Calu3 (cell line): Measurements from ENCODE around the gene DOCK11. TPM values are rescaled to one million over a fixed set of nuclear protein-coding genes. Genes with fewer than 3 reads are reported as not detected.

Experiments used
- BruUV-seq: library from RNA; stranded (reverse); fragments of 400-500 nt; replicated peaks from 2 replicates; lab custom pipeline; 2021; lab: Mats Ljungman, UMichigan
- CTCF ChIA-PET: fragments of 300-600 bp; sonication (Branson Sonifier 250); formaldehyde crosslinking; loops from one replicate; lab custom pipeline; 2022; ENCODE audit warnings: antibody characterized with exemption; lab: Charles Lee
- DNase-seq: peaks from one replicate; pipeline ENCODE4 v3.0.0; 2022
- H3K27ac Mint-ChIP-seq: one replicate; pipeline ENCODE4 v1.8.0; 2022; ENCODE audit warnings: mixed read lengths; ENCODE audit not compliant: unreplicated experiment
- H3K27me3 Mint-ChIP-seq: one replicate; pipeline ENCODE4 v1.8.0; 2022; ENCODE audit warnings: mixed read lengths; ENCODE audit not compliant: unreplicated experiment
- H3K36me3 Mint-ChIP-seq: one replicate; pipeline ENCODE4 v1.8.0; 2022; ENCODE audit warnings: mild to moderate bottlenecking, moderate library complexity, mixed read lengths; ENCODE audit not compliant: insufficient read depth, unreplicated experiment
- H3K4me1 Mint-ChIP-seq: one replicate; pipeline ENCODE4 v1.8.0; 2022; ENCODE audit warnings: mild to moderate bottlenecking, low read depth, mixed read lengths; ENCODE audit not compliant: unreplicated experiment
- H3K4me3 Mint-ChIP-seq: one replicate; pipeline ENCODE4 v1.8.0; 2022; ENCODE audit warnings: mild to moderate bottlenecking, low read depth, moderate library complexity, mixed read lengths; ENCODE audit not compliant: unreplicated experiment
- H3K9me3 Mint-ChIP-seq: one replicate; pipeline ENCODE4 v1.8.0; 2022; ENCODE audit warnings: low read depth, mixed read lengths; ENCODE audit not compliant: unreplicated experiment
- CTCF ChIP-seq: fragments of 200-600 bp; IDR thresholded peaks from one replicate; pipeline ENCODE4 v1.8.0; 2022; ENCODE audit warnings: antibody characterized with exemption; ENCODE audit not compliant: unreplicated experiment
- intact Hi-C: fragments of 100-400 bp; cut with micrococcal nuclease; formaldehyde crosslinking; loops from one replicate; pipeline ENCODE4 v1.10.0; 2022; ENCODE audit not compliant: unreplicated experiment
- total RNA-seq: library from RNA; stranded (reverse); gene quantifications from 2 replicates; pipeline ENCODE4 v1.2.3, GENCODE V29; 2022

Gene DOCK11
- total RNA-seq, 1 experiment from 2014 or later: 1.9 TPM

- CTCF ChIA-PET: no interaction called here
- H3K36me3 Mint-ChIP-seq: no peaks in the 10 kb centered on the region
- H3K4me1 Mint-ChIP-seq: peaks cover 12% of the 10 kb centered on the region
- DNase-seq: no peak
- TF ChIP-seq CTCF: no peak
- BruUV-seq: no TSS peak
- H3K4me3 Mint-ChIP-seq: no peak overlapping the region
- no peak overlapping the region for H3K27ac Mint-ChIP-seq
- H3K9me3 Mint-ChIP-seq: peaks cover 8% of the 10 kb centered on the region
- H3K27me3 Mint-ChIP-seq: no peaks in the 10 kb centered on the region
- intact Hi-C loops: no loop called here
Measured at GRCh38 chrX:118734909-118735308, 239.3 kb downstream of the DOCK11 start.

Other genes with a start within 250 kb of the DOCK11 start
- 15.1 and 15.8 TPM in 2 replicates for gene WDR44, start 149.7 kb upstream of the DOCK11 start, total RNA-seq
- gene IL13RA1, start 231.8 kb downstream of the DOCK11 start, total RNA-seq: 60.4 and 67.8 TPM in 2 replicates